ENCODE data around the gene SEPTIN12. TPM values are rescaled to one million over a fixed set of nuclear protein-coding genes. Genes with fewer than 3 reads are reported as not detected.

SEPTIN12 gene
- total RNA-seq, 4 donors from 2014 or later = not detected

DNA sequence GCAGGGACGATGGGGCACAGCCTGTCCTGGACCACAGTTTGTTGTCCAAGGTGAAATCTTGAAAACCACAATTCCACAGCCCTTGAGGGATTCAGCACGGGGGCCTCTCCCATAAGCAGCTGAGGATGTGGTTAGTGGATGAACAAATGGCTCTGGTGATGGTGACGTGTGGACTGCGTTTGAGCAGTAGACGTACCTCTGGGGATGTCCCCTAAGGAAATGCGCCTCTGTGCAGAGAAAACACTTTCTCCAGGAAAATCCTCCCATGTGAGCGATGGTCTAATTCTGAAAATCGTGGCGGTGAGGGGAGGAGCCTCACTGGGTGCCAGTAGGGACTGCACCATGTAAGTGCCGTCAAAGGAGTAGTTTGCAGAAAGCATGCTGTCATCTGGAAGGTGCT lies 2.7 kb upstream of the SEPTIN12 start:
- no peak overlapping the region for H3K4me3 ChIP-seq
- no peaks in the 10 kb centered on the region for H3K9me3 ChIP-seq
- H3K27me3 ChIP-seq = no peaks in the 10 kb centered on the region
- WGBS, 2 donors = 63 to 67% methylated on average over 9 to 10 of the region's 10 CpGs
- peaks cover 0 to 3% (median 0%) of the 10 kb centered on the region in 3 donors for H3K36me3 ChIP-seq
- TF ChIP-seq, protein P1, sequence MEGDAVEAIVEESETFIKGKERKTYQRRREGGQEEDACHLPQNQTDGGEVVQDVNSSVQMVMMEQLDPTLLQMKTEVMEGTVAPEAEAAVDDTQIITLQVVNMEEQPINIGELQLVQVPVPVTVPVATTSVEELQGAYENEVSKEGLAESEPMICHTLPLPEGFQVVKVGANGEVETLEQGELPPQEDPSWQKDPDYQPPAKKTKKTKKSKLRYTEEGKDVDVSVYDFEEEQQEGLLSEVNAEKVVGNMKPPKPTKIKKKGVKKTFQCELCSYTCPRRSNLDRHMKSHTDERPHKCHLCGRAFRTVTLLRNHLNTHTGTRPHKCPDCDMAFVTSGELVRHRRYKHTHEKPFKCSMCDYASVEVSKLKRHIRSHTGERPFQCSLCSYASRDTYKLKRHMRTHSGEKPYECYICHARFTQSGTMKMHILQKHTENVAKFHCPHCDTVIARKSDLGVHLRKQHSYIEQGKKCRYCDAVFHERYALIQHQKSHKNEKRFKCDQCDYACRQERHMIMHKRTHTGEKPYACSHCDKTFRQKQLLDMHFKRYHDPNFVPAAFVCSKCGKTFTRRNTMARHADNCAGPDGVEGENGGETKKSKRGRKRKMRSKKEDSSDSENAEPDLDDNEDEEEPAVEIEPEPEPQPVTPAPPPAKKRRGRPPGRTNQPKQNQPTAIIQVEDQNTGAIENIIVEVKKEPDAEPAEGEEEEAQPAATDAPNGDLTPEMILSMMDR (IDR thresholded peaks at IDR 0.05) = no peak
- TF ChIP-seq POLR2A (IDR thresholded peaks at IDR 0.05) = no peak
- intact Hi-C loops (cut with DNase I) = no loop called here
- H3K4me1 ChIP-seq = peaks cover 0 to 18% (median 4%) of the 10 kb centered on the region in 3 donors
- no peak for DNase-seq
- H3K27ac ChIP-seq = no peak overlapping the region

DNA sequence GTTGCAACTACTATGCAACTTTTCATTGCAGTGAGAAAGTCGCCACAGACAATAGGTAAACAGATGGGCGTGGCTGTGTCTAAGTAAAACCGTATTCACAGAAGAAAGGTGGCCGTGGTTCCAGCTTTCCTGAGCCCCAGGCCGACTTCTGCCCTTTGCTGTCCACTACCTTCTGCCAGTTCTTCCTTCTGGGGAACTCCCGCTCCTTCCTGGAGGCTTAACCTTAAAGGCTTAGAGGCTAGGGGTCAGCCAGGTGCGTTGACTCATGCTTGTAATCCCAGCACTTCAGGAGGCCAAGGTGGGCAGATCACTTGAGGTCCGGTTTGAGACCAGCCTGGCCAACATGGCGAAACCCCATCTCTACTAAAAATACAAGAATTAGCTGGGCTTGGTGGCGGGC lies 2.1 kb upstream of the SEPTIN12 start:
- DNase-seq = no peak
- H3K27ac ChIP-seq = no peak overlapping the region
- H3K36me3 ChIP-seq = no peaks in the 10 kb centered on the region
- H3K4me3 ChIP-seq = no peak overlapping the region
- no peaks in the 10 kb centered on the region for H3K27me3 ChIP-seq
- no peaks in the 10 kb centered on the region for H3K9me3 ChIP-seq
- 58 to 63% methylated on average over 9 to 10 of the region's 10 CpGs for WGBS, 2 donors
- peaks cover 0 to 14% (median 4%) of the 10 kb centered on the region in 3 donors for H3K4me1 ChIP-seq
- no peak for TF ChIP-seq POLR2A (IDR thresholded peaks at IDR 0.05)
- TF ChIP-seq, protein P1 (IDR thresholded peaks at IDR 0.05) = no peak
- intact Hi-C loops (cut with DNase I) = no loop called here

DNA sequence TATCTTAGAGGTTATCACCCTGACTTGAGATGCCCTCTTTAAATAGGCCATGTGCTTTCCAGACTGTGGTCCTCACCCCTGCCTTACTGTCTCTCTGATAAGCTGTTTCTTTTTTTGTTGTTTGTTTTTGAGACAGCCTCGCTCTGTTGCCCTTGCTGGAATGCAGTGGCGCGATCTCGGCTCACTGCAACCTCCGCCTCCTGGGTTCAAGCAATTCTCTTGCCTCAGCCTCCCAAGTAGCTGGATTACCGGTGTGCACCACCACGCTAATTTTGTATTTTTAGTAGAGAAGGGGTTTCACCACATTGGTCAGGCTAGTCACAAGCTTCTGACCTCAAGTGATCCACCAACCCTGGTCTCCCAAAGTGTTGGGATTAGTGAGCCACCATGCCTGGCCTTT lies 765 bp upstream of the SEPTIN12 start:
- no peaks in the 10 kb centered on the region for H3K36me3 ChIP-seq
- H3K27ac ChIP-seq = no peak overlapping the region
- H3K4me1 ChIP-seq = peaks cover 0 to 14% (median 4%) of the 10 kb centered on the region in 3 donors
- 89 to 90% methylated on average over 2 to 7 of the region's 7 CpGs for WGBS, 2 donors
- intact Hi-C loops (cut with DNase I) = no loop called here
- H3K27me3 ChIP-seq = no peaks in the 10 kb centered on the region
- H3K9me3 ChIP-seq = no peaks in the 10 kb centered on the region
- TF ChIP-seq, protein P1 (IDR thresholded peaks at IDR 0.05) = no peak
- no peak for TF ChIP-seq POLR2A (IDR thresholded peaks at IDR 0.05)
- H3K4me3 ChIP-seq = no peak overlapping the region
- DNase-seq = no peak

DNA sequence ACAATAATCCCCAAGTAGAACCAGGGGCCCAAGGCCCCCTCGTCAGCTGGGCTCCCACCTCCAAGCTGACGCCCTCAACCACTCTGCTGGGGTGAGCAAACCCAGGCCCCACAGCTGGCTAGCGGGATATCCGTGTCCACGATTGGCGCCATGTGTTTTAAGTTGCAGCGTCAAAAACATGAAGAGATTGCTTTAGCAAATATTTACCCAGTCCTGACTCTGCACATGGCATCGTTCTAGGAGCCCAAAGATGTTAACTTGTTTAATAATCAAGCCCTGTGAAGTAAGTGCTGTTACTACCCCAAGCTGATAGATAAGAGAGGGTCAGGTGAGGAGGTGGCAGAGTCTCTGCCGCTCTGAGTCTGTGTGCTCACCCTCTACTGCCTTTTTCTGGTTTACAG lies 344 bp upstream of the SEPTIN12 start:
- intact Hi-C loops (cut with DNase I) = no loop called here
- Histone ChIP-seq H3K4me3 (no peak overlapping the region), H3K9me3 (no peaks in the 10 kb centered on the region), H3K4me1 (peaks cover 0 to 14% (median 4%) of the 10 kb centered on the region in 3 donors), H3K36me3 (no peaks in the 10 kb centered on the region), H3K27ac (no peak overlapping the region), H3K27me3 (no peaks in the 10 kb centered on the region)
- 76 to 85% methylated on average over 2 to 8 of the region's 9 CpGs for WGBS, 2 donors
- no peak for DNase-seq
- TF ChIP-seq POLR2A (IDR thresholded peaks at IDR 0.05) = no peak
- TF ChIP-seq, protein P1 (IDR thresholded peaks at IDR 0.05) = no peak

DNA sequence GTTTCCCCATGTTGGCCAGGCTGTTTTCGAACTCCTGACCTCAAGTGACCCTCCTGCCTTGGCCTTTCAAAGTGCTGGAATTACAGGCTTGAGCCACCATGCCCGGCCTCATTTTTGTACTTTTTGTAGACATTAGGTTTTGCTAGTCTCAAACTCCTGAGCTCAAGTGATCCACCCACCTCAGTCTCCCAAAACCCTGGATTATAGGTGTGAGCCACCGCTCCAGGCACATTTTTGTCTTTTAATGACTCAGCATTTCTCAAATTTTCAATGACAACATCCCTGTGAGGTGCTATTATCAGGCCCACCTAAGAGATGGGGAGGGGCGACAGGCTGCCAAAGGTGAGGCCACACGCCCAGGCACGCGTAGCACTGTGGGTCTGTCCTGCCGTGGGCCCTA lies 1.1 kb downstream of the SEPTIN12 start:
- no peak for DNase-seq
- Histone ChIP-seq H3K36me3 (no peaks in the 10 kb centered on the region), H3K4me3 (no peak overlapping the region), H3K4me1 (peaks cover 0 to 14% (median 4%) of the 10 kb centered on the region in 3 donors), H3K27ac (no peak overlapping the region), H3K27me3 (no peaks in the 10 kb centered on the region), H3K9me3 (no peaks in the 10 kb centered on the region)
- intact Hi-C loops (cut with DNase I) = no loop called here
- 69 to 74% methylated on average over 6 of the region's 8 CpGs for WGBS, 2 donors
- TF ChIP-seq, protein P1 (IDR thresholded peaks at IDR 0.05) = no peak
- TF ChIP-seq POLR2A (IDR thresholded peaks at IDR 0.05) = no peak

Measured in esophagus squamous epithelium (tissue), 5 donors.